ENCODE results near the gene TINAGL1.

GRCh38 chr1:31535561-31535960, 40.8 kb upstream of the TINAGL1 start:
- TF ChIP-seq EZH2phosphoT487 (IDR thresholded peaks at IDR 0.05; ENCODE audit: low read length): no peak
- TF ChIP-seq, protein P1, sequence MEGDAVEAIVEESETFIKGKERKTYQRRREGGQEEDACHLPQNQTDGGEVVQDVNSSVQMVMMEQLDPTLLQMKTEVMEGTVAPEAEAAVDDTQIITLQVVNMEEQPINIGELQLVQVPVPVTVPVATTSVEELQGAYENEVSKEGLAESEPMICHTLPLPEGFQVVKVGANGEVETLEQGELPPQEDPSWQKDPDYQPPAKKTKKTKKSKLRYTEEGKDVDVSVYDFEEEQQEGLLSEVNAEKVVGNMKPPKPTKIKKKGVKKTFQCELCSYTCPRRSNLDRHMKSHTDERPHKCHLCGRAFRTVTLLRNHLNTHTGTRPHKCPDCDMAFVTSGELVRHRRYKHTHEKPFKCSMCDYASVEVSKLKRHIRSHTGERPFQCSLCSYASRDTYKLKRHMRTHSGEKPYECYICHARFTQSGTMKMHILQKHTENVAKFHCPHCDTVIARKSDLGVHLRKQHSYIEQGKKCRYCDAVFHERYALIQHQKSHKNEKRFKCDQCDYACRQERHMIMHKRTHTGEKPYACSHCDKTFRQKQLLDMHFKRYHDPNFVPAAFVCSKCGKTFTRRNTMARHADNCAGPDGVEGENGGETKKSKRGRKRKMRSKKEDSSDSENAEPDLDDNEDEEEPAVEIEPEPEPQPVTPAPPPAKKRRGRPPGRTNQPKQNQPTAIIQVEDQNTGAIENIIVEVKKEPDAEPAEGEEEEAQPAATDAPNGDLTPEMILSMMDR (IDR thresholded peaks at IDR 0.05; ENCODE audit: low read length): no peak
